NT2/D1 (cell line): ENCODE data around the gene OR5H2.

Source experiments
- SUZ12 ChIP-seq: IDR thresholded peaks from 2 replicates; pipeline ENCODE4 v1.6.1; 2011; ENCODE audit not compliant: insufficient read length, insufficient read depth; ENCODE audit errors: extremely low read depth
- ZNF274 ChIP-seq: IDR thresholded peaks from 2 replicates; pipeline ENCODE4 v1.6.1; 2011; ENCODE audit warnings: mild to moderate bottlenecking, low read depth, low read length

GRCh38 chr3:98331329-98331728 is 49.0 kb downstream of the OR5H2 start:
- TF ChIP-seq SUZ12 (no peak), ZNF274 (no peak)
